SK-N-SH (cell line): ENCODE measurements around the gene TACO1. TPM values are rescaled to one million over a fixed set of nuclear protein-coding genes. Genes with fewer than 3 reads are reported as not detected.

ENCODE experiments used
- CTCF ChIA-PET: fragments of 300-600, 350-600 bp; formaldehyde crosslinking; extraction: SDS; loops from one replicate; lab custom pipeline; 2021; lab: Yijun Ruan, JAX
- POLR2A ChIA-PET: fragments of 350-600 bp; sonication (Branson Sonifier 250); formaldehyde crosslinking; extraction: SDS; loops from one replicate; lab custom pipeline; 2020; ENCODE audit warnings: antibody characterized with exemption, inconsistent platforms; lab: Yijun Ruan, JAX
- DNase-seq: peaks from one replicate; pipeline ENCODE4 v3.0.0; 2012
- H2AFZ ChIP-seq: fragments of 200-600 bp; sonication (generic); 2 replicates; pipeline ENCODE4 v1.8.1; 2016; ENCODE audit warnings: antibody characterized with exemption, mild to moderate bottlenecking, low read depth
- H3F3A ChIP-seq: fragments of 200-600 bp; sonication (generic); replicated peaks from 2 replicates; pipeline ENCODE3; 2016; ENCODE audit warnings: antibody characterized with exemption, mild to moderate bottlenecking; ENCODE audit not compliant: insufficient read depth
- H3K27ac ChIP-seq, 2 experiments: fragments of 200-500 bp in 1 of 2; fragments of 200-600 bp in 1 of 2; sonication (Bioruptor generic) in 1 of 2; sonication (generic), shearing (Covaris generic) in 1 of 2; 2 replicates each; pipeline versions ENCODE4 v1.5.1 to v1.6.1; 2014 to 2016; ENCODE audit warnings: low read depth in 2 of 2, inconsistent platforms in 1 of 2, low read length in 1 of 2, mild to moderate bottlenecking in 1 of 2, mixed read lengths in 1 of 2
- H3K27me3 ChIP-seq: fragments of 200-600 bp; sonication (generic), shearing (Covaris generic); 2 replicates; pipeline ENCODE4 v1.6.1; 2016; ENCODE audit warnings: mixed run types; ENCODE audit not compliant: insufficient read depth
- H3K36me3 ChIP-seq, 2 experiments: fragments of 200-500 bp in 1 of 2; fragments of 200-600 bp in 1 of 2; sonication (Bioruptor generic) in 1 of 2; sonication (generic) in 1 of 2; replicated peaks in 1 of 2; 2 replicates each; pipeline versions ENCODE3 to v1.5.1; 2014 to 2016; ENCODE audit warnings: low read length in 1 of 2, mild to moderate bottlenecking in 1 of 2; ENCODE audit not compliant: insufficient read depth in 2 of 2, control insufficient read depth in 1 of 2
- H3K4me1 ChIP-seq, 2 experiments: fragments of 200-500 bp in 1 of 2; fragments of 200-600 bp in 1 of 2; sonication (Bioruptor generic) in 1 of 2; sonication (generic), shearing (Covaris generic) in 1 of 2; 2 replicates each; pipeline versions ENCODE4 v1.5.1 to v1.6.1; 2014 to 2016; ENCODE audit warnings: low read depth in 1 of 2, low read length in 1 of 2, mixed run types in 1 of 2; ENCODE audit not compliant: insufficient read depth in 2 of 2, control insufficient read depth in 1 of 2
- H3K4me2 ChIP-seq: fragments of 200-600 bp; sonication (generic), shearing (Covaris generic); 2 replicates; pipeline ENCODE4 v1.6.1; 2017; ENCODE audit warnings: mixed run types
- H3K4me3 ChIP-seq, 2 experiments: fragments of 200-500 bp in 1 of 2; fragments of 200-600 bp in 1 of 2; sonication (Bioruptor generic) in 1 of 2; sonication (generic), shearing (Covaris generic) in 1 of 2; 2 replicates each; pipeline versions ENCODE4 v1.5.1 to v1.8.1; 2014 to 2016; ENCODE audit warnings: low read depth in 2 of 2, inconsistent platforms in 1 of 2, low read length in 1 of 2, mild to moderate bottlenecking in 1 of 2, mixed read lengths in 1 of 2, moderate library complexity in 1 of 2
- H3K79me2 ChIP-seq: fragments of 200-600 bp; sonication (generic); 2 replicates; pipeline ENCODE4 v1.8.1; 2017; ENCODE audit warnings: mild to moderate bottlenecking; ENCODE audit not compliant: insufficient read depth
- H3K9ac ChIP-seq: fragments of 200-600 bp; sonication (generic); 2 replicates; pipeline ENCODE4 v1.6.1; 2017; ENCODE audit warnings: mixed run types
- H3K9me2 ChIP-seq: fragments of 200-600 bp; sonication (generic); 2 replicates; pipeline ENCODE4 v1.6.1; 2017; ENCODE audit warnings: mixed run types
- H3K9me3 ChIP-seq: fragments of 200-600 bp; sonication (generic); 2 replicates; pipeline ENCODE4 v1.6.1; 2017; ENCODE audit warnings: mixed run types, mild to moderate bottlenecking, moderate library complexity
- H4K20me1 ChIP-seq: fragments of 200-600 bp; sonication (generic); 2 replicates; pipeline ENCODE4 v1.6.1; 2017; ENCODE audit warnings: mild to moderate bottlenecking, mixed run types; ENCODE audit not compliant: insufficient read depth
- ELF1 ChIP-seq: IDR thresholded peaks from 2 replicates; pipeline ENCODE4 v1.4.0; 2012
- EZH2phosphoT487 ChIP-seq: fragments of 200-600 bp; sonication (generic); IDR thresholded peaks from 2 replicates; pipeline ENCODE4 v1.6.1; 2017; ENCODE audit warnings: low read depth, mixed run types, mild to moderate bottlenecking, antibody characterized with exemption, moderate library complexity, borderline replicate concordance
- FOSL2 ChIP-seq: IDR thresholded peaks from 2 replicates; pipeline ENCODE4 v1.4.0; 2012; ENCODE audit warnings: low read depth, mild to moderate bottlenecking, moderate library complexity, borderline replicate concordance
- FOXJ3 ChIP-seq: sonication (generic); formaldehyde crosslinking; IDR thresholded peaks from 2 replicates; pipeline ENCODE4 v1.5.1; 2020; ENCODE audit warnings: mild to moderate bottlenecking, missing genetic modification reagents
- GATA2 ChIP-seq: sonication (generic); formaldehyde crosslinking; IDR thresholded peaks from 2 replicates; pipeline ENCODE4 v1.5.0; 2020; ENCODE audit warnings: mild to moderate bottlenecking, missing genetic modification reagents
- NFIC ChIP-seq: IDR thresholded peaks from 2 replicates; pipeline ENCODE4 v1.4.0; 2012; ENCODE audit warnings: borderline replicate concordance
- NRF1 ChIP-seq: IDR thresholded peaks from 2 replicates; pipeline ENCODE4 v1.6.1; 2012; ENCODE audit warnings: low read depth, mild to moderate bottlenecking, low read length
- POLR2AphosphoS5 ChIP-seq: IDR thresholded peaks from 2 replicates; pipeline ENCODE4 v1.6.1; 2012; ENCODE audit warnings: low read depth, low read length
- RAD21 ChIP-seq: IDR thresholded peaks from 2 replicates; pipeline ENCODE4 v1.6.1; 2012; ENCODE audit warnings: mild to moderate bottlenecking, low read length
- RFX5 ChIP-seq: IDR thresholded peaks from 2 replicates; pipeline ENCODE4 v1.6.1; 2012; ENCODE audit warnings: mild to moderate bottlenecking, improper control_type of control experiment, low read length
- RXRA ChIP-seq: IDR thresholded peaks from 2 replicates; pipeline ENCODE4 v1.4.0; 2012; ENCODE audit warnings: low read depth, mild to moderate bottlenecking, borderline replicate concordance
- SIN3A ChIP-seq: IDR thresholded peaks from 2 replicates; pipeline ENCODE4 v1.6.1; 2012; ENCODE audit warnings: low read depth, mild to moderate bottlenecking, low read length, moderate library complexity, borderline replicate concordance
- TAF1 ChIP-seq: IDR thresholded peaks from 2 replicates; pipeline ENCODE4 v1.6.1; 2012; ENCODE audit warnings: low read depth, mild to moderate bottlenecking, low read length, moderate library complexity, borderline replicate concordance
- TCF12 ChIP-seq: IDR thresholded peaks from 2 replicates; pipeline ENCODE4 v1.4.0; 2012
- TEAD4 ChIP-seq: IDR thresholded peaks from 2 replicates; pipeline ENCODE4 v1.4.0; 2012; ENCODE audit warnings: mild to moderate bottlenecking, borderline replicate concordance; ENCODE audit not compliant: insufficient read depth
- USF2 ChIP-seq: fragments of 150-350 bp; IDR thresholded peaks from 2 replicates; pipeline ENCODE4 v1.6.1; 2017; ENCODE audit warnings: antibody characterized with exemption, low read length, low read depth, borderline replicate concordance
- WGBS: methylation state at CpG from one replicate; pipeline ENCODE4 v1.1.6; 2017; ENCODE audit warnings: low lambda C conversion rate; 5-methylcytosine and 5-hydroxymethylcytosine counted together
- polyA plus RNA-seq, 3 experiments: library from polyadenylated mRNA; depleted of rRNA; stranded (reverse); fragments of >200 nt; gene quantifications; 2 replicates each; pipeline ENCODE4 v1.2.3, GENCODE V29; 2012
- TF ChIP-seq, protein P1 (sequence below): IDR thresholded peaks from 2 replicates; pipeline ENCODE4 v1.6.1; 2012; ENCODE audit warnings: mild to moderate bottlenecking, low read depth, low read length, moderate library complexity
- TF ChIP-seq, protein P2 (sequence below): IDR thresholded peaks from 2 replicates; pipeline ENCODE4 v1.4.0; 2012; ENCODE audit warnings: low read depth, borderline replicate concordance
- TF ChIP-seq, protein P3 (sequence below): fragments of 200-600 bp; sonication (generic); IDR thresholded peaks from 2 replicates; pipeline ENCODE4 v1.6.1; 2017; ENCODE audit warnings: antibody characterized with exemption, mild to moderate bottlenecking, moderate library complexity
- TF ChIP-seq, protein P4 (sequence below): IDR thresholded peaks from 2 replicates; pipeline ENCODE4; 2012

TACO1 gene
- polyA plus RNA-seq, 1 of the 3 experiments (the other 2 are of a cell fraction), result 37.9 TPM

- Histone ChIP-seq H3K27ac (no peak overlapping the region), H3K9me2 (no peaks in the 10 kb centered on the region), H3K27me3 (no peaks in the 10 kb centered on the region), H3K9me3 (no peaks in the 10 kb centered on the region), H2AFZ (no peak overlapping the region), H3K9ac (no peak overlapping the region), H3K36me3 (peaks cover 9 to 23% of the 10 kb centered on the region in 2 experiments), H3K4me1 (no peaks in the 10 kb centered on the region; a peak in 1 of 4 replicates), H4K20me1 (no peaks in the 10 kb centered on the region), H3F3A (no peaks in the 10 kb centered on the region), H3K4me3 (no peak overlapping the region), H3K4me2 (no peak overlapping the region), H3K79me2 (no peaks in the 10 kb centered on the region)
- CTCF ChIA-PET, result interaction anchor here (0.7 to 1.5 kb wide), 2 partner anchors 29 to 813 kb away, joined by 3 read pairs; no protein-coding TSS in a partner anchor
- no peak for TF ChIP-seq TEAD4
- TF ChIP-seq SIN3A, result no peak
- no peak for TF ChIP-seq EZH2phosphoT487
- no peak for TF ChIP-seq NRF1
- TF ChIP-seq RAD21, result no peak
- TF ChIP-seq ELF1, result no peak
- no peak for TF ChIP-seq FOSL2
- TF ChIP-seq TCF12, result no peak
- no peak for TF ChIP-seq NFIC
- TF ChIP-seq RXRA, result no peak
- no peak for TF ChIP-seq FOXJ3 (CRISPR knock-in tag)
- TF ChIP-seq, protein P1, sequence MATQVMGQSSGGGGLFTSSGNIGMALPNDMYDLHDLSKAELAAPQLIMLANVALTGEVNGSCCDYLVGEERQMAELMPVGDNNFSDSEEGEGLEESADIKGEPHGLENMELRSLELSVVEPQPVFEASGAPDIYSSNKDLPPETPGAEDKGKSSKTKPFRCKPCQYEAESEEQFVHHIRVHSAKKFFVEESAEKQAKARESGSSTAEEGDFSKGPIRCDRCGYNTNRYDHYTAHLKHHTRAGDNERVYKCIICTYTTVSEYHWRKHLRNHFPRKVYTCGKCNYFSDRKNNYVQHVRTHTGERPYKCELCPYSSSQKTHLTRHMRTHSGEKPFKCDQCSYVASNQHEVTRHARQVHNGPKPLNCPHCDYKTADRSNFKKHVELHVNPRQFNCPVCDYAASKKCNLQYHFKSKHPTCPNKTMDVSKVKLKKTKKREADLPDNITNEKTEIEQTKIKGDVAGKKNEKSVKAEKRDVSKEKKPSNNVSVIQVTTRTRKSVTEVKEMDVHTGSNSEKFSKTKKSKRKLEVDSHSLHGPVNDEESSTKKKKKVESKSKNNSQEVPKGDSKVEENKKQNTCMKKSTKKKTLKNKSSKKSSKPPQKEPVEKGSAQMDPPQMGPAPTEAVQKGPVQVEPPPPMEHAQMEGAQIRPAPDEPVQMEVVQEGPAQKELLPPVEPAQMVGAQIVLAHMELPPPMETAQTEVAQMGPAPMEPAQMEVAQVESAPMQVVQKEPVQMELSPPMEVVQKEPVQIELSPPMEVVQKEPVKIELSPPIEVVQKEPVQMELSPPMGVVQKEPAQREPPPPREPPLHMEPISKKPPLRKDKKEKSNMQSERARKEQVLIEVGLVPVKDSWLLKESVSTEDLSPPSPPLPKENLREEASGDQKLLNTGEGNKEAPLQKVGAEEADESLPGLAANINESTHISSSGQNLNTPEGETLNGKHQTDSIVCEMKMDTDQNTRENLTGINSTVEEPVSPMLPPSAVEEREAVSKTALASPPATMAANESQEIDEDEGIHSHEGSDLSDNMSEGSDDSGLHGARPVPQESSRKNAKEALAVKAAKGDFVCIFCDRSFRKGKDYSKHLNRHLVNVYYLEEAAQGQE, result no peak
- no peak for TF ChIP-seq USF2
- TF ChIP-seq, protein P2, sequence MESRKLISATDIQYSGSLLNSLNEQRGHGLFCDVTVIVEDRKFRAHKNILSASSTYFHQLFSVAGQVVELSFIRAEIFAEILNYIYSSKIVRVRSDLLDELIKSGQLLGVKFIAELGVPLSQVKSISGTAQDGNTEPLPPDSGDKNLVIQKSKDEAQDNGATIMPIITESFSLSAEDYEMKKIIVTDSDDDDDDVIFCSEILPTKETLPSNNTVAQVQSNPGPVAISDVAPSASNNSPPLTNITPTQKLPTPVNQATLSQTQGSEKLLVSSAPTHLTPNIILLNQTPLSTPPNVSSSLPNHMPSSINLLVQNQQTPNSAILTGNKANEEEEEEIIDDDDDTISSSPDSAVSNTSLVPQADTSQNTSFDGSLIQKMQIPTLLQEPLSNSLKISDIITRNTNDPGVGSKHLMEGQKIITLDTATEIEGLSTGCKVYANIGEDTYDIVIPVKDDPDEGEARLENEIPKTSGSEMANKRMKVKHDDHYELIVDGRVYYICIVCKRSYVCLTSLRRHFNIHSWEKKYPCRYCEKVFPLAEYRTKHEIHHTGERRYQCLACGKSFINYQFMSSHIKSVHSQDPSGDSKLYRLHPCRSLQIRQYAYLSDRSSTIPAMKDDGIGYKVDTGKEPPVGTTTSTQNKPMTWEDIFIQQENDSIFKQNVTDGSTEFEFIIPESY, result no peak
- no peak for TF ChIP-seq RFX5
- TF ChIP-seq, protein P3, sequence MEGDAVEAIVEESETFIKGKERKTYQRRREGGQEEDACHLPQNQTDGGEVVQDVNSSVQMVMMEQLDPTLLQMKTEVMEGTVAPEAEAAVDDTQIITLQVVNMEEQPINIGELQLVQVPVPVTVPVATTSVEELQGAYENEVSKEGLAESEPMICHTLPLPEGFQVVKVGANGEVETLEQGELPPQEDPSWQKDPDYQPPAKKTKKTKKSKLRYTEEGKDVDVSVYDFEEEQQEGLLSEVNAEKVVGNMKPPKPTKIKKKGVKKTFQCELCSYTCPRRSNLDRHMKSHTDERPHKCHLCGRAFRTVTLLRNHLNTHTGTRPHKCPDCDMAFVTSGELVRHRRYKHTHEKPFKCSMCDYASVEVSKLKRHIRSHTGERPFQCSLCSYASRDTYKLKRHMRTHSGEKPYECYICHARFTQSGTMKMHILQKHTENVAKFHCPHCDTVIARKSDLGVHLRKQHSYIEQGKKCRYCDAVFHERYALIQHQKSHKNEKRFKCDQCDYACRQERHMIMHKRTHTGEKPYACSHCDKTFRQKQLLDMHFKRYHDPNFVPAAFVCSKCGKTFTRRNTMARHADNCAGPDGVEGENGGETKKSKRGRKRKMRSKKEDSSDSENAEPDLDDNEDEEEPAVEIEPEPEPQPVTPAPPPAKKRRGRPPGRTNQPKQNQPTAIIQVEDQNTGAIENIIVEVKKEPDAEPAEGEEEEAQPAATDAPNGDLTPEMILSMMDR, result no peak
- TF ChIP-seq GATA2 (CRISPR knock-in tag), result no peak
- no peak for TF ChIP-seq POLR2AphosphoS5
- TF ChIP-seq, protein P4, sequence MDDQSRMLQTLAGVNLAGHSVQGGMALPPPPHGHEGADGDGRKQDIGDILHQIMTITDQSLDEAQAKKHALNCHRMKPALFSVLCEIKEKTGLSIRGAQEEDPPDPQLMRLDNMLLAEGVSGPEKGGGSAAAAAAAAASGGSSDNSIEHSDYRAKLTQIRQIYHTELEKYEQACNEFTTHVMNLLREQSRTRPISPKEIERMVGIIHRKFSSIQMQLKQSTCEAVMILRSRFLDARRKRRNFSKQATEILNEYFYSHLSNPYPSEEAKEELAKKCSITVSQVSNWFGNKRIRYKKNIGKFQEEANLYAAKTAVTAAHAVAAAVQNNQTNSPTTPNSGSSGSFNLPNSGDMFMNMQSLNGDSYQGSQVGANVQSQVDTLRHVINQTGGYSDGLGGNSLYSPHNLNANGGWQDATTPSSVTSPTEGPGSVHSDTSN, result no peak
- no peak for TF ChIP-seq TAF1
- no peak for DNase-seq
- POLR2A ChIA-PET, result interaction anchor here (0.7 kb wide), 1 partner anchor 61 kb away, joined by 5 read pairs; no protein-coding TSS in a partner anchor
- 97% methylated on average over 4 of the region's 4 CpGs for WGBS
Observed at GRCh38 chr17:63641692-63642448, 41.2 kb downstream of the TACO1 start.
